IgD-negative memory B cell (primary cell): ENCODE results near the gene ZDHHC5. TPM values are rescaled to one million over a fixed set of nuclear protein-coding genes. Genes with fewer than 3 reads are reported as not detected.
"Not testable (repeated sequence)": the region's sequence is repeated elsewhere in the genome, so short reads cannot be mapped to it uniquely, and the experiment has no call there.

Experiments
- H3K27ac Mint-ChIP-seq, 3 donors: one replicate each; pipeline ENCODE4 v1.8.0; 2020 to 2022; ENCODE audit warnings: mild to moderate bottlenecking in 3 of 3, mixed read lengths in 3 of 3, moderate library complexity in 1 of 3
- H3K27me3 Mint-ChIP-seq: one replicate; pipeline ENCODE4 v1.8.0; 2021; ENCODE audit warnings: mixed read lengths
- H3K36me3 Mint-ChIP-seq: one replicate; pipeline ENCODE4 v1.8.0; 2020; ENCODE audit warnings: mild to moderate bottlenecking, mixed read lengths
- H3K4me1 Mint-ChIP-seq, 3 donors: one replicate each; pipeline ENCODE4 v1.8.0; 2020 to 2022; ENCODE audit warnings: mixed read lengths in 3 of 3, mild to moderate bottlenecking in 1 of 3
- H3K4me3 Mint-ChIP-seq, 4 donors: one replicate each; pipeline ENCODE4 v1.8.0; 2020 to 2022; ENCODE audit warnings: mild to moderate bottlenecking in 4 of 4, mixed read lengths in 4 of 4, moderate library complexity in 3 of 4
- H3K9me3 Mint-ChIP-seq, 3 donors: one replicate each; pipeline ENCODE4 v1.8.0; 2020 to 2021; ENCODE audit warnings: mixed read lengths in 3 of 3, mild to moderate bottlenecking in 1 of 3
- polyA plus RNA-seq: library from polyadenylated mRNA; unstranded; fragments of 300-500 nt; fragmentation: Illumina TruSeq; gene quantifications from one replicate; pipeline ENCODE4 v1.2.3, GENCODE V29; 2021

ZDHHC5 gene
- polyA plus RNA-seq, 1 donor from 2014 or later, result 32.9 TPM

- H3K4me3 Mint-ChIP-seq, result peak overlapping the region; percentile 88 to 96 (median 95)
Observed at GRCh38 chr11:57667117-57667735, 688 bp upstream of the ZDHHC5 start.

GRCh38 chr11:57668434-57668782 lies 494 bp downstream of the ZDHHC5 start:
- peaks cover 13 to 34% (median 26%) of the 10 kb centered on the region in 3 donors for H3K4me1 Mint-ChIP-seq
- H3K36me3 Mint-ChIP-seq, result peaks cover 2% of the 10 kb centered on the region
- no peaks in the 10 kb centered on the region for H3K27me3 Mint-ChIP-seq
- H3K9me3 Mint-ChIP-seq, result no peaks in the 10 kb centered on the region
- peak overlapping the region; percentile 96 to 100 (median 98) for H3K27ac Mint-ChIP-seq
- peak overlapping the region; percentile 88 to 96 (median 95) for H3K4me3 Mint-ChIP-seq

More at GRCh38 chr11:57667117-57667735, 688 bp upstream of the ZDHHC5 start:
- Mint-ChIP-seq H3K9me3 (no peaks in the 10 kb centered on the region), H3K4me1 (peaks cover 13 to 30% (median 20%) of the 10 kb centered on the region in 3 donors), H3K27ac (peak overlapping the region; percentile 96 to 100 (median 98)), H3K36me3 (peaks cover 2% of the 10 kb centered on the region), H3K27me3 (no peaks in the 10 kb centered on the region)

GRCh38 chr11:57674251-57674650 lies 6.3 kb downstream of the ZDHHC5 start:
- peak overlapping the region in 1 of 4 donors; percentile 39 for H3K4me3 Mint-ChIP-seq
- H3K9me3 Mint-ChIP-seq, result no peaks in the 10 kb centered on the region
- peak overlapping the region in 1 of 3 donors; percentile 24 for H3K27ac Mint-ChIP-seq
- peaks cover 17 to 44% (median 24%) of the 10 kb centered on the region in 3 donors for H3K4me1 Mint-ChIP-seq
- no peaks in the 10 kb centered on the region for H3K27me3 Mint-ChIP-seq
- peaks cover 5% of the 10 kb centered on the region for H3K36me3 Mint-ChIP-seq

GRCh38 chr11:57675176-57675941 lies 7.4 kb downstream of the ZDHHC5 start:
- Mint-ChIP-seq H3K36me3 (peaks cover 5% of the 10 kb centered on the region), H3K27ac (peak overlapping the region in 1 of 3 donors; percentile 35), H3K4me3 (peak overlapping the region in 1 of 4 donors; percentile 29), H3K27me3 (no peaks in the 10 kb centered on the region), H3K9me3 (no peaks in the 10 kb centered on the region), H3K4me1 (peaks cover 19 to 42% (median 20%) of the 10 kb centered on the region in 3 donors)

- Mint-ChIP-seq H3K27ac (no peak overlapping the region), H3K4me3 (no peak overlapping the region), H3K4me1 (peaks cover 8 to 43% (median 32%) of the 10 kb centered on the region in 3 donors), H3K9me3 (no peaks in the 10 kb centered on the region), H3K36me3 (peaks cover 3% of the 10 kb centered on the region), H3K27me3 (no peaks in the 10 kb centered on the region)
Observed at GRCh38 chr11:57679396-57679795, 11.5 kb downstream of the ZDHHC5 start.

GRCh38 chr11:57680552-57680874 lies 12.6 kb downstream of the ZDHHC5 start:
- Mint-ChIP-seq H3K4me3 (peak overlapping the region in 1 of 4 donors; percentile 22), H3K36me3 (peaks cover 1% of the 10 kb centered on the region)

GRCh38 chr11:57681168-57681567 lies 13.3 kb downstream of the ZDHHC5 start:
- Mint-ChIP-seq H3K27ac (peak overlapping the region in 1 of 3 donors; percentile 3), H3K4me1 (peaks cover 6 to 30% (median 24%) of the 10 kb centered on the region in 3 donors), H3K27me3 (no peaks in the 10 kb centered on the region), H3K36me3 (peaks cover 3% of the 10 kb centered on the region), H3K4me3 (no peak overlapping the region), H3K9me3 (no peaks in the 10 kb centered on the region)

More at GRCh38 chr11:57680552-57680874, 12.6 kb downstream of the ZDHHC5 start:
- Mint-ChIP-seq H3K4me1 (peaks cover 7 to 37% (median 31%) of the 10 kb centered on the region in 3 donors), H3K27ac (peak overlapping the region in 1 of 3 donors; percentile 16), H3K9me3 (no peaks in the 10 kb centered on the region), H3K27me3 (no peaks in the 10 kb centered on the region)

GRCh38 chr11:57690474-57690873 lies 22.6 kb downstream of the ZDHHC5 start:
- H3K4me3 Mint-ChIP-seq, H3K27me3 Mint-ChIP-seq, H3K4me1 Mint-ChIP-seq, H3K27ac Mint-ChIP-seq, H3K9me3 Mint-ChIP-seq: not testable (repeated sequence)
- H3K36me3 Mint-ChIP-seq, result peaks cover 18% of the 10 kb centered on the region

GRCh38 chr11:57698843-57699365 lies 31.0 kb downstream of the ZDHHC5 start:
- Mint-ChIP-seq H3K27me3 (no peaks in the 10 kb centered on the region), H3K36me3 (peaks cover 4% of the 10 kb centered on the region), H3K4me3 (no peak overlapping the region), H3K4me1 (peaks cover 0 to 2% (median 0%) of the 10 kb centered on the region in 3 donors), H3K9me3 (no peaks in the 10 kb centered on the region), H3K27ac (peak overlapping the region in 1 of 3 donors; percentile 8)

GRCh38 chr11:57699813-57700212 lies 31.9 kb downstream of the ZDHHC5 start:
- Mint-ChIP-seq H3K4me3 (no peak overlapping the region), H3K36me3 (peaks cover 4% of the 10 kb centered on the region), H3K4me1 (peaks cover 0 to 2% (median 0%) of the 10 kb centered on the region in 3 donors), H3K9me3 (no peaks in the 10 kb centered on the region), H3K27ac (peak overlapping the region in 1 of 3 donors; percentile 8), H3K27me3 (no peaks in the 10 kb centered on the region)

- Mint-ChIP-seq H3K36me3 (peaks cover 4% of the 10 kb centered on the region), H3K4me1 (peaks cover 0 to 2% (median 0%) of the 10 kb centered on the region in 3 donors), H3K27me3 (no peaks in the 10 kb centered on the region), H3K4me3 (no peak overlapping the region), H3K27ac (peak overlapping the region in 1 of 3 donors; percentile 71), H3K9me3 (no peaks in the 10 kb centered on the region)
Observed at GRCh38 chr11:57700425-57700824, 32.5 kb downstream of the ZDHHC5 start.

- Mint-ChIP-seq H3K27ac (no peak overlapping the region), H3K36me3 (peaks cover 2% of the 10 kb centered on the region), H3K9me3 (no peaks in the 10 kb centered on the region), H3K27me3 (no peaks in the 10 kb centered on the region), H3K4me3 (no peak overlapping the region), H3K4me1 (peaks cover 0 to 4% (median 3%) of the 10 kb centered on the region in 3 donors)
Observed at GRCh38 chr11:57703341-57703740, 35.4 kb downstream of the ZDHHC5 start.

GRCh38 chr11:57704932-57705331 lies 37.0 kb downstream of the ZDHHC5 start:
- Mint-ChIP-seq H3K4me1 (peaks cover 0 to 9% (median 7%) of the 10 kb centered on the region in 3 donors), H3K36me3 (peaks cover 2% of the 10 kb centered on the region), H3K9me3 (no peaks in the 10 kb centered on the region), H3K27ac (peak overlapping the region in 2 of 3 donors; percentile 14 to 67), H3K27me3 (no peaks in the 10 kb centered on the region), H3K4me3 (no peak overlapping the region)

- Mint-ChIP-seq H3K4me1 (peaks cover 0 to 11% (median 9%) of the 10 kb centered on the region in 3 donors), H3K4me3 (peak overlapping the region in 1 of 4 donors; percentile 29)
- not testable (repeated sequence) for H3K36me3 Mint-ChIP-seq, H3K27me3 Mint-ChIP-seq, H3K9me3 Mint-ChIP-seq, H3K27ac Mint-ChIP-seq
Observed at GRCh38 chr11:57705432-57705831, 37.5 kb downstream of the ZDHHC5 start.

- H3K9me3 Mint-ChIP-seq, result no peaks in the 10 kb centered on the region
- H3K27me3 Mint-ChIP-seq, result no peaks in the 10 kb centered on the region
- no peaks in the 10 kb centered on the region for H3K36me3 Mint-ChIP-seq
- no peak overlapping the region for H3K27ac Mint-ChIP-seq
- peaks cover 21 to 38% (median 24%) of the 10 kb centered on the region in 3 donors for H3K4me1 Mint-ChIP-seq
- H3K4me3 Mint-ChIP-seq, result peak overlapping the region in 3 of 4 donors; percentile 44 to 91 (median 49)
Observed at GRCh38 chr11:57709802-57710367, 42.0 kb downstream of the ZDHHC5 start.
